Measurements from ENCODE around the gene IL23R. TPM values are rescaled to one million over a fixed set of nuclear protein-coding genes. Genes with fewer than 3 reads are reported as not detected.
"Not testable (repeated sequence)": the region's sequence is repeated elsewhere in the genome, so short reads cannot be mapped to it uniquely, and the experiment has no call there.

Gene IL23R
- total RNA-seq, 1 donor from 2014 or later: not detected

GRCh38 chr1:67191668-67192520 lies 25.6 kb downstream of the IL23R start:
- DNase-seq (ENCODE audit: low read depth, low spot score): no peak

- no peak for DNase-seq (ENCODE audit: low read depth, low spot score)
These were observed 26.6 kb downstream of the IL23R start for GRCh38 chr1:67192902-67193301.

- no peak for DNase-seq (ENCODE audit: low read depth, low spot score)
These were observed 27.4 kb downstream of the IL23R start for GRCh38 chr1:67193704-67194103.

GRCh38 chr1:67194209-67194863 lies 28.1 kb downstream of the IL23R start:
- no peak for DNase-seq (ENCODE audit: low read depth, low spot score)

DNA sequence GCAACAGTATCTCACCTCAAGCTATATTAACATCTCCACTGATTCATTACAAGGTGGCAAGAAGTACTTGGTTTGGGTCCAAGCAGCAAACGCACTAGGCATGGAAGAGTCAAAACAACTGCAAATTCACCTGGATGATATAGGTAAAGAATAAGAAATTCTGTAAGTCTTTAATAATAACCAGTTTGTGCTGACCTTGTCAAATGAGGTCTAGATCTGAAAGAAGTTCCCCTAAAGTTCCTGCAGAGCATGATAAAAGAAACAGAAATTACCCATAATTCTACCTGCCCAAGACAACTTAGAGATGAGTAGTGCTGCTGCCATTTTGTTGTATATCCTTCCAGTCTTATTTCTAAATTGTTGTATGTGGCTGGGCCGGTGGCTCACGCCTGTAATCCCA lies 34.5 kb downstream of the IL23R start:
- no peak for DNase-seq (ENCODE audit: low read depth, low spot score)

GRCh38 chr1:67201891-67202290 lies 35.6 kb downstream of the IL23R start:
- no peak for DNase-seq (ENCODE audit: low read depth, low spot score)

DNA sequence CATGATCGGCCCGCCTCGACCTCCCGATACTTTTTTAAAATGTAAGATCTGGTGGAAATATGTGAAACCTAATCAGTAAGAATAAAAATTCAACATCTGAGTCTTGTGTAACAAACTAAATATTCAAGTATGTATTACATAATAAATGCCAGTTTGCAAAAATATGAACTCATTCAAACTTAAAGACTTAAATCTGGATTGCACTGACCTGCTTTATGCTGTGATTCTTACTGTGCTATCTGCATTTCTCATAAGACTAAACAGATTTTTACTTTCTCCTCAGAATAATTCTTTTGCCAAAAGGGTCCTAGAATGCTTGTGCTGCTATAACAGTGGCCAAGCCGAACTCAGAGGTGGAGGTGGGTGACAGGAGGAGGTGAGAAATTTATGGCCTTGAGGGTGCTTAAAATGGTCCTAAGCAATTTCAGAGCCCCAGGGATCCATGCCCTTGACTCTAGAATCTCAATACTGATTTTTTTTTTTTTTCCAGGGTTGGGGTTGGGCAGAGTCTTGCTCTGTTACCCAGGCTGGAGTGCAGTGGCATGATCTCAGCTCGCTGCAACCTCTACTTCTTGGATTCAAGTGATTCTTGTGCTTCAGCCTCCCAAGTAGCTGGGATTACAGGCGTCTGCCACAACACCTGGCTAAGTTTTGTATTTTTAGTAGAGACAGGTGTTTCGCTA lies 38.2 kb downstream of the IL23R start:
- no peak for DNase-seq (ENCODE audit: low read depth, low spot score)

- not testable (repeated sequence) for DNase-seq (ENCODE audit: low read depth, low spot score)
These were observed 41.1 kb downstream of the IL23R start for GRCh38 chr1:67207398-67207797.

DNA sequence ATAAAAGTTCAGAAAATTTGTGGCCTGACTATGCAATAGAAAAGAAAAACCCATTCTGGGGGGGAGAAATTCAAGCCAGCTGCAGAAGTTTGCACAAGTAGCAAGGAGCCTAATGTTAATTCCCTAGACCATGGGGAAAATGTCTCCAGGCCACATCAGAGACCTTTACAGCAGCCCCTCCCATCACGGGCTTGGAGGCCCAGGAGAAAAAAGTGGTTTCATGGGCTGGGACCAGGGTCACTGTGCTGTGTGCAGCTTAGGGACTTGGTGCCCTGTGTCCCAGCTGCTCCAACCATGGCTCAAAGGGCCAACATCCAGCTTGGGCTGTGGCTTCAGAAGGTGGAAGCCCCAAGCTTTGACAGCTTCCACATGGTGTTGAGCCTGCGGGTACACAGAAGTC lies 42.0 kb downstream of the IL23R start:
- no peak for DNase-seq (ENCODE audit: low read depth, low spot score)

DNA sequence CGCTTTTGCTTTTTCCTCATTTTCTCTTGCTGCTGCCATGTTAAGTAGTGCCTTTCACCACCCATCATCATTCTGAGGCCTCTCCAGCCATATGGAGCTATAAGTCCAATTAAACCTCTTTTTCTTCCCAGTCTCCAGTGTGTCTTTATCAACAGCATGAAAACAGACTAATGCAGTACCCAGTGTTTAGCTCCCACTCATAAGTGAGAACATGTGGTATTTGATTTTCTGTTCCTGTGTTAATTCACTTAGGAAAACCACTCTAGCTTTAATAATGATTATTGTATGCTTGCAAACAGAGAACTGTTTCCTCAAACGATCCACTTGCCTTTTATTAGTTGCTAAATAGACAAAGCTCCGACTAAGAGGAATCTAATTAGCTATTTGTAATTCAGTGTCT lies 43.3 kb downstream of the IL23R start:
- DNase-seq (ENCODE audit: low read depth, low spot score): no peak

- no peak for DNase-seq (ENCODE audit: low read depth, low spot score)
These were observed 45.6 kb downstream of the IL23R start for GRCh38 chr1:67211589-67212563.

DNA sequence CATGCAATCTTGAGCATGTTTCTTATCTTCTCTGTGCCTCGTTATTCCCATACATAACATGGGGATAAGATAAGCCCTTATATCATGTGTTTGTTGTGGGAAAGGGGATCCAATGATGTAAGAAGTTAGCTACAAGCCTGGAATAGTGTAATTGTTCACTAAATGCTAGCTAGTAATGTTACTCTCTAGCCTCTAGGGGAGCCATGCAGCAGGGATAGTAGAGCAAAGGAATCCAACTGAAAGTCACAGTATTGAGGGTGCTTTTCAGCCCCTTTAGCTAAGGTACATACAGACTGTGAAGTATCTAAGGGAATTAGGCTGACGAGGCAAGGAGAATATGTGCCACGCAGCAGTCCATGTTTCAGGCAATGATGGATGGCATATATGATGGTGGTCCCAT lies 46.9 kb downstream of the IL23R start:
- no peak for DNase-seq (ENCODE audit: low read depth, low spot score)

- DNase-seq (ENCODE audit: low read depth, low spot score): no peak
These were observed 47.7 kb downstream of the IL23R start for GRCh38 chr1:67213948-67214347.

- DNase-seq (ENCODE audit: low read depth, low spot score): no peak
These were observed 48.3 kb downstream of the IL23R start for GRCh38 chr1:67214420-67215174.

- no peak for DNase-seq (ENCODE audit: low read depth, low spot score)
These were observed 50.1 kb downstream of the IL23R start for GRCh38 chr1:67216401-67216800.

DNA sequence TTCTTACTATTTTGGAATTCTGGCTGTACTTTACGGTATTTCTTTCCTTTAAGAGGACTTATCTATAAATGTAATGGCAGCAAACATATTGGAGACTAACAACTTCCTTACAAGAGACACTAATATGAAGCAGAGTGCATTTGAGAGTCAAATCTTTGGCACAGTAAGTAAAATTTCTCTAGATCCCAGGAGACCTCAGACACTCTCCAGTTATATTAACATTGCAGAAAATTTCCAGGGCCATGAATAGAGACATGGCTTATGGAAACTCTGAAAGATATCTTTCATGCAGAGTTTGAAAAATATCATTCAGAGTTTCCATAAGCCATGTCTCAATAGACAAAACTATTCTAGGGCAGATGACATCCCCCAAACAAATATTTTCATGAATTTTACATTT lies 51.2 kb downstream of the IL23R start:
- DNase-seq (ENCODE audit: low read depth, low spot score): no peak

DNA sequence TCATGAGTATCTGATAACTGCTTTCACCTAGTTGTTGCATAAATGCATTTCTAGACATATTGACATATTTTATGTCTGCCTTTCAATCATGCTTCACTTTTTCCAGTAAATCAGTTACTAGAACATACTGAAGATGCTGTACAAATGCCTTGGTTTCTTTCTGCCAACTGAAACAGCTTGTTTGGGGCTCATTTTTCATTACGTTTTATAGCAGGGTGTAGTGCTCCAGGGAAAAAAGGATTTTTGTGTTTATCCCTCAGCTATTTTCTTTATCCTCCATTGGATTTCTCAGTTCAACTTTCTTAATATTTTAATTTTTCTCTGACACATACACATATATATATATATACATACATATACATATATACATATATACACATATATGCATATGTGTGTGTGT lies 51.7 kb downstream of the IL23R start:
- DNase-seq (ENCODE audit: low read depth, low spot score): no peak

GRCh38 chr1:67224856-67225255 lies 58.6 kb downstream of the IL23R start:
- DNase-seq (ENCODE audit: low read depth, low spot score): no peak

DNA sequence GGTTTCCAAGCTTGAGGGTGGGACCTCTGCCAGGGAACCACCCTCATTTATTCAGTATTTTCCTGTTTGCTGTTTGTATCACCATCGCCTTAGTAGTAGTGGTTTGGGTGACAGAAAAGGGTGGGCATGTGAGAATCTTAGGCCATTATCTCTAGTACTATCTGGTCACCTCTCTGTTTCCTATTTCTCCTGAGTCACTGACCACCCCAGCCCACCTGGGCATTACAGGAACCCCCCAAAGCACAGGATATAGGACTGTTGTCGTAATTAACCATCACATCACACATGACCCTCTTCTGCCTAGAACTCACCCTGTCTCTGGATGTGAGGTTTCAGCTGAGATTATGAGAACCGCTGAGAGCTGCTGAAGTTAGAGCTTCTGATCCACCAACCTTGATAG lies 60.4 kb downstream of the IL23R start:
- DNase-seq (ENCODE audit: low read depth, low spot score): no peak

DNA sequence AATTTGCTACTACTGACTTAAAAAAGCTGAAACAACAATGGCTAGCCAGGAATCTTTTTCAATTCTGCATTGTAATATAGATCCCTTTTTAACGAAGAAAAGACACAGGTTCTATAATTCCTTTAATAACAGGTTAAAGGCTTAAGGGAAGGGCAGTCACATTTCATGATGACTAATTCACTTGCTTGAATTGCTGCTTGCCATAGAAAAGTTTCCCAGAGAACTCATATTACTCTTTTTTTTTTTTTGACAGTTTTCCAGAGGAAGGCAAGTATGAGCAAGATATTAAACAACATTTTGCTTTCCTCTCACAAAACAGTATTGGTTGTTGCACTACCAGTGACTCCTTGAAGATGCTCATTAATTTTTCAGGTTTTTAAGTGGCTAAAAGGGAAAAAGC lies 60.9 kb downstream of the IL23R start:
- DNase-seq (ENCODE audit: low read depth, low spot score): no peak

GRCh38 chr1:67228791-67229190 lies 62.5 kb downstream of the IL23R start:
- DNase-seq (ENCODE audit: low read depth, low spot score): no peak

All from pulmonary artery endothelial cell (primary cell).